ENCODE results near the gene ELMOD3.
A peak's percentile ranks its signal among the peaks of the same experiment; 100 is the strongest.

The ELMOD3 gene

GRCh38 chr2:85427300-85427835, 72.8 kb downstream of the ELMOD3 start:
- WGBS (ENCODE audit: insufficient coverage, insufficient read length), result no CpG with 5 or more reads among the region's 3 CpGs
- H3K9me3 ChIP-seq (ENCODE audit: control insufficient read depth, insufficient read depth, low read length), result no peaks in the 10 kb centered on the region
- H3K4me3 ChIP-seq (ENCODE audit: low read length), result no peak overlapping the region
- H3K4me1 ChIP-seq (ENCODE audit: control insufficient read depth, insufficient read depth, low read length), result peaks cover 12% of the 10 kb centered on the region
- no peak overlapping the region for H3K27ac ChIP-seq (ENCODE audit: low read length)
- H3K27me3 ChIP-seq (ENCODE audit: control insufficient read depth, insufficient read depth, low read length), result no peaks in the 10 kb centered on the region
- DNase-seq (ENCODE audit: low read depth, low spot score), result no peak
- H3K36me3 ChIP-seq (ENCODE audit: control insufficient read depth, insufficient read depth, low read length), result no peaks in the 10 kb centered on the region; the same call in 1 of the 2 replicates

- H3K36me3 ChIP-seq (ENCODE audit: control insufficient read depth, insufficient read depth, low read length), result no peaks in the 10 kb centered on the region; the same call in 1 of the 2 replicates
- no peaks in the 10 kb centered on the region for H3K27me3 ChIP-seq (ENCODE audit: control insufficient read depth, insufficient read depth, low read length)
- H3K27ac ChIP-seq (ENCODE audit: low read length), result no peak overlapping the region
- DNase-seq (ENCODE audit: low read depth, low spot score), result no peak
- H3K9me3 ChIP-seq (ENCODE audit: control insufficient read depth, insufficient read depth, low read length), result no peaks in the 10 kb centered on the region
- H3K4me3 ChIP-seq (ENCODE audit: low read length), result no peak overlapping the region
- peaks cover 12% of the 10 kb centered on the region for H3K4me1 ChIP-seq (ENCODE audit: control insufficient read depth, insufficient read depth, low read length)
- no CpG with 5 or more reads among the region's 7 CpGs for WGBS (ENCODE audit: insufficient coverage, insufficient read length)
Measured at GRCh38 chr2:85428343-85428881, 73.8 kb downstream of the ELMOD3 start.

- Histone ChIP-seq H3K4me3 (ENCODE audit: low read length) (no peak overlapping the region), H3K4me1 (ENCODE audit: control insufficient read depth, insufficient read depth, low read length) (peaks cover 15% of the 10 kb centered on the region), H3K27ac (ENCODE audit: low read length) (no peak overlapping the region), H3K27me3 (ENCODE audit: control insufficient read depth, insufficient read depth, low read length) (no peaks in the 10 kb centered on the region), H3K36me3 (ENCODE audit: control insufficient read depth, insufficient read depth, low read length) (no peaks in the 10 kb centered on the region; the same call in 1 of the 2 replicates), H3K9me3 (ENCODE audit: control insufficient read depth, insufficient read depth, low read length) (no peaks in the 10 kb centered on the region)
- no peak for DNase-seq (ENCODE audit: low read depth, low spot score)
- no CpG with 5 or more reads among the region's 12 CpGs for WGBS (ENCODE audit: insufficient coverage, insufficient read length)
Measured at GRCh38 chr2:85429213-85429923, 74.8 kb downstream of the ELMOD3 start.

GRCh38 chr2:85429924-85430289, 75.3 kb downstream of the ELMOD3 start:
- H3K9me3 ChIP-seq (ENCODE audit: control insufficient read depth, insufficient read depth, low read length), result no peaks in the 10 kb centered on the region
- H3K4me3 ChIP-seq (ENCODE audit: low read length), result no peak overlapping the region
- H3K36me3 ChIP-seq (ENCODE audit: control insufficient read depth, insufficient read depth, low read length), result no peaks in the 10 kb centered on the region; the same call in 1 of the 2 replicates
- no peak overlapping the region for H3K27ac ChIP-seq (ENCODE audit: low read length)
- DNase-seq (ENCODE audit: low read depth, low spot score), result no peak
- no peaks in the 10 kb centered on the region for H3K27me3 ChIP-seq (ENCODE audit: control insufficient read depth, insufficient read depth, low read length)
- no CpG with 5 or more reads among the region's 2 CpGs for WGBS (ENCODE audit: insufficient coverage, insufficient read length)
- peaks cover 15% of the 10 kb centered on the region for H3K4me1 ChIP-seq (ENCODE audit: control insufficient read depth, insufficient read depth, low read length)

GRCh38 chr2:85430752-85431569, 76.4 kb downstream of the ELMOD3 start:
- no peaks in the 10 kb centered on the region for H3K9me3 ChIP-seq (ENCODE audit: control insufficient read depth, insufficient read depth, low read length)
- peak; percentile 83 for DNase-seq (ENCODE audit: low read depth, low spot score)
- H3K36me3 ChIP-seq (ENCODE audit: control insufficient read depth, insufficient read depth, low read length), result no peaks in the 10 kb centered on the region; the same call in 1 of the 2 replicates
- H3K27ac ChIP-seq (ENCODE audit: low read length), result no peak overlapping the region
- no peaks in the 10 kb centered on the region for H3K27me3 ChIP-seq (ENCODE audit: control insufficient read depth, insufficient read depth, low read length)
- H3K4me3 ChIP-seq (ENCODE audit: low read length), result peak overlapping the region; percentile 19; the same call in 1 of the 2 replicates
- peaks cover 15% of the 10 kb centered on the region for H3K4me1 ChIP-seq (ENCODE audit: control insufficient read depth, insufficient read depth, low read length)
- WGBS (ENCODE audit: insufficient coverage, insufficient read length), result no CpG with 5 or more reads among the region's 16 CpGs

GRCh38 chr2:85431570-85432205, 77.1 kb downstream of the ELMOD3 start:
- Histone ChIP-seq H3K27me3 (ENCODE audit: control insufficient read depth, insufficient read depth, low read length) (no peaks in the 10 kb centered on the region), H3K4me3 (ENCODE audit: low read length) (no peak overlapping the region), H3K27ac (ENCODE audit: low read length) (no peak overlapping the region), H3K9me3 (ENCODE audit: control insufficient read depth, insufficient read depth, low read length) (no peaks in the 10 kb centered on the region), H3K36me3 (ENCODE audit: control insufficient read depth, insufficient read depth, low read length) (no peaks in the 10 kb centered on the region; the same call in 1 of the 2 replicates), H3K4me1 (ENCODE audit: control insufficient read depth, insufficient read depth, low read length) (peaks cover 19% of the 10 kb centered on the region)
- DNase-seq (ENCODE audit: low read depth, low spot score), result no peak
- WGBS (ENCODE audit: insufficient coverage, insufficient read length), result no CpG with 5 or more reads among the region's 10 CpGs

GRCh38 chr2:85433511-85434089, 79.0 kb downstream of the ELMOD3 start:
- Histone ChIP-seq H3K36me3 (ENCODE audit: control insufficient read depth, insufficient read depth, low read length) (no peaks in the 10 kb centered on the region; the same call in 1 of the 2 replicates), H3K27me3 (ENCODE audit: control insufficient read depth, insufficient read depth, low read length) (no peaks in the 10 kb centered on the region), H3K9me3 (ENCODE audit: control insufficient read depth, insufficient read depth, low read length) (no peaks in the 10 kb centered on the region), H3K4me1 (ENCODE audit: control insufficient read depth, insufficient read depth, low read length) (peaks cover 23% of the 10 kb centered on the region), H3K27ac (ENCODE audit: low read length) (no peak overlapping the region), H3K4me3 (ENCODE audit: low read length) (no peak overlapping the region)
- WGBS (ENCODE audit: insufficient coverage, insufficient read length), result no CpG with 5 or more reads among the region's 6 CpGs
- DNase-seq (ENCODE audit: low read depth, low spot score), result no peak

GRCh38 chr2:85434696-85435095, 80.1 kb downstream of the ELMOD3 start:
- no peak for DNase-seq (ENCODE audit: low read depth, low spot score)
- H3K9me3 ChIP-seq (ENCODE audit: control insufficient read depth, insufficient read depth, low read length), result no peaks in the 10 kb centered on the region
- H3K4me1 ChIP-seq (ENCODE audit: control insufficient read depth, insufficient read depth, low read length), result peaks cover 18% of the 10 kb centered on the region
- no CpG with 5 or more reads among the region's 8 CpGs for WGBS (ENCODE audit: insufficient coverage, insufficient read length)
- H3K27me3 ChIP-seq (ENCODE audit: control insufficient read depth, insufficient read depth, low read length), result no peaks in the 10 kb centered on the region
- H3K27ac ChIP-seq (ENCODE audit: low read length), result no peak overlapping the region
- H3K36me3 ChIP-seq (ENCODE audit: control insufficient read depth, insufficient read depth, low read length), result no peaks in the 10 kb centered on the region; the same call in 1 of the 2 replicates
- H3K4me3 ChIP-seq (ENCODE audit: low read length), result no peak overlapping the region

- DNase-seq (ENCODE audit: low read depth, low spot score), result no peak
- no CpG with 5 or more reads among the region's 21 CpGs for WGBS (ENCODE audit: insufficient coverage, insufficient read length)
- peaks cover 12% of the 10 kb centered on the region for H3K4me1 ChIP-seq (ENCODE audit: control insufficient read depth, insufficient read depth, low read length)
Measured at GRCh38 chr2:85435220-85435958, 80.8 kb downstream of the ELMOD3 start.

More at GRCh38 chr2:85435220-85435958, 80.8 kb downstream of the ELMOD3 start:
- no peak overlapping the region for H3K27ac ChIP-seq (ENCODE audit: low read length)
- no peaks in the 10 kb centered on the region for H3K9me3 ChIP-seq (ENCODE audit: control insufficient read depth, insufficient read depth, low read length)
- no peaks in the 10 kb centered on the region for H3K36me3 ChIP-seq (ENCODE audit: control insufficient read depth, insufficient read depth, low read length)
- no peaks in the 10 kb centered on the region for H3K27me3 ChIP-seq (ENCODE audit: control insufficient read depth, insufficient read depth, low read length)
- no peak overlapping the region for H3K4me3 ChIP-seq (ENCODE audit: low read length)

Data from iPS DF 6.9 (cell line).